ENCODE measurements around the gene RND1. TPM values are rescaled to one million over a fixed set of nuclear protein-coding genes. Genes with fewer than 3 reads are reported as not detected.

Gene RND1
- total RNA-seq, 1 donor from 2014 or later = under 0.01 TPM

- Histone ChIP-seq H3K9ac (ENCODE audit: low read depth in 1 of 3, low read length in 3 of 3) (peak overlapping the region; percentile 38 to 74 (median 47)), H3K27me3 (ENCODE audit: control insufficient read depth in 3 of 3, insufficient read depth in 3 of 3, low read length in 3 of 3) (peaks cover 0 to 10% (median 6%) of the 10 kb centered on the region in 3 donors), H3K27ac (ENCODE audit: low read depth, low read length) (no peak overlapping the region), H3K36me3 (ENCODE audit: control insufficient read depth in 3 of 3, insufficient read depth in 3 of 3, low read length in 3 of 3) (no peaks in the 10 kb centered on the region), H3K4me3 (ENCODE audit: low read length in 3 of 3) (peak overlapping the region in 2 of 3 donors; percentile 31 to 35), H3K9me3 (ENCODE audit: control insufficient read depth in 3 of 3, low read length in 3 of 3) (no peaks in the 10 kb centered on the region), H3K4me1 (ENCODE audit: control insufficient read depth in 3 of 3, insufficient read depth in 3 of 3, low read length in 3 of 3) (peaks cover 0 to 5% (median 3%) of the 10 kb centered on the region in 3 donors)
Measured at GRCh38 chr12:48890657-48891418, 25.2 kb upstream of the RND1 start.

GRCh38 chr12:48889679-48890078, 24.0 kb upstream of the RND1 start:
- no peaks in the 10 kb centered on the region for H3K36me3 ChIP-seq (ENCODE audit: control insufficient read depth in 3 of 3, insufficient read depth in 3 of 3, low read length in 3 of 3)
- H3K9ac ChIP-seq (ENCODE audit: low read depth in 1 of 3, low read length in 3 of 3) = no peak overlapping the region
- no peak overlapping the region for H3K27ac ChIP-seq (ENCODE audit: low read depth, low read length)
- H3K27me3 ChIP-seq (ENCODE audit: control insufficient read depth in 3 of 3, insufficient read depth in 3 of 3, low read length in 3 of 3) = peaks cover 0 to 10% (median 6%) of the 10 kb centered on the region in 3 donors
- H3K4me3 ChIP-seq (ENCODE audit: low read length in 3 of 3) = no peak overlapping the region
- peaks cover 0 to 5% (median 3%) of the 10 kb centered on the region in 3 donors for H3K4me1 ChIP-seq (ENCODE audit: control insufficient read depth in 3 of 3, insufficient read depth in 3 of 3, low read length in 3 of 3)
- H3K9me3 ChIP-seq (ENCODE audit: control insufficient read depth in 3 of 3, low read length in 3 of 3) = no peaks in the 10 kb centered on the region

GRCh38 chr12:48883305-48884161, 17.9 kb upstream of the RND1 start:
- Histone ChIP-seq H3K4me3 (ENCODE audit: low read length in 3 of 3) (no peak overlapping the region), H3K9me3 (ENCODE audit: control insufficient read depth in 3 of 3, low read length in 3 of 3) (no peaks in the 10 kb centered on the region), H3K9ac (ENCODE audit: low read depth in 1 of 3, low read length in 3 of 3) (peak overlapping the region in 1 of 3 donors; percentile 33), H3K36me3 (ENCODE audit: control insufficient read depth in 3 of 3, insufficient read depth in 3 of 3, low read length in 3 of 3) (no peaks in the 10 kb centered on the region), H3K27ac (ENCODE audit: low read depth, low read length) (peak overlapping the region; percentile 50), H3K27me3 (ENCODE audit: control insufficient read depth in 3 of 3, insufficient read depth in 3 of 3, low read length in 3 of 3) (peaks cover 3 to 12% (median 6%) of the 10 kb centered on the region in 3 donors), H3K4me1 (ENCODE audit: control insufficient read depth in 3 of 3, insufficient read depth in 3 of 3, low read length in 3 of 3) (peaks cover 0 to 15% (median 4%) of the 10 kb centered on the region in 3 donors)

- Histone ChIP-seq H3K27me3 (ENCODE audit: control insufficient read depth in 3 of 3, insufficient read depth in 3 of 3, low read length in 3 of 3) (peaks cover 3 to 12% (median 6%) of the 10 kb centered on the region in 3 donors), H3K9me3 (ENCODE audit: control insufficient read depth in 3 of 3, low read length in 3 of 3) (no peaks in the 10 kb centered on the region), H3K27ac (ENCODE audit: low read depth, low read length) (peak overlapping the region; percentile 50), H3K36me3 (ENCODE audit: control insufficient read depth in 3 of 3, insufficient read depth in 3 of 3, low read length in 3 of 3) (no peaks in the 10 kb centered on the region), H3K9ac (ENCODE audit: low read depth in 1 of 3, low read length in 3 of 3) (peak overlapping the region in 2 of 3 donors; percentile 1 to 33), H3K4me1 (ENCODE audit: control insufficient read depth in 3 of 3, insufficient read depth in 3 of 3, low read length in 3 of 3) (peaks cover 0 to 15% (median 4%) of the 10 kb centered on the region in 3 donors), H3K4me3 (ENCODE audit: low read length in 3 of 3) (no peak overlapping the region)
Measured at GRCh38 chr12:48882972-48883304, 17.3 kb upstream of the RND1 start.

GRCh38 chr12:48882315-48882687, 16.6 kb upstream of the RND1 start:
- Histone ChIP-seq H3K4me1 (ENCODE audit: control insufficient read depth in 3 of 3, insufficient read depth in 3 of 3, low read length in 3 of 3) (peaks cover 0 to 15% (median 4%) of the 10 kb centered on the region in 3 donors), H3K9ac (ENCODE audit: low read depth in 1 of 3, low read length in 3 of 3) (peak overlapping the region in 1 of 3 donors; percentile 27), H3K27me3 (ENCODE audit: control insufficient read depth in 3 of 3, insufficient read depth in 3 of 3, low read length in 3 of 3) (peaks cover 3 to 12% (median 6%) of the 10 kb centered on the region in 3 donors), H3K4me3 (ENCODE audit: low read length in 3 of 3) (peak overlapping the region in 2 of 3 donors; percentile 23 to 26), H3K36me3 (ENCODE audit: control insufficient read depth in 3 of 3, insufficient read depth in 3 of 3, low read length in 3 of 3) (no peaks in the 10 kb centered on the region), H3K27ac (ENCODE audit: low read depth, low read length) (peak overlapping the region; percentile 50), H3K9me3 (ENCODE audit: control insufficient read depth in 3 of 3, low read length in 3 of 3) (no peaks in the 10 kb centered on the region)

GRCh38 chr12:48881686-48882314, 16.1 kb upstream of the RND1 start:
- H3K36me3 ChIP-seq (ENCODE audit: control insufficient read depth in 3 of 3, insufficient read depth in 3 of 3, low read length in 3 of 3) = no peaks in the 10 kb centered on the region
- peaks cover 0 to 15% (median 4%) of the 10 kb centered on the region in 3 donors for H3K4me1 ChIP-seq (ENCODE audit: control insufficient read depth in 3 of 3, insufficient read depth in 3 of 3, low read length in 3 of 3)
- peak overlapping the region; percentile 19 for H3K27ac ChIP-seq (ENCODE audit: low read depth, low read length)
- H3K4me3 ChIP-seq (ENCODE audit: low read length in 3 of 3) = peak overlapping the region in 2 of 3 donors; percentile 23 to 26
- H3K9me3 ChIP-seq (ENCODE audit: control insufficient read depth in 3 of 3, low read length in 3 of 3) = no peaks in the 10 kb centered on the region
- H3K9ac ChIP-seq (ENCODE audit: low read depth in 1 of 3, low read length in 3 of 3) = peak overlapping the region in 1 of 3 donors; percentile 27
- peaks cover 3 to 12% (median 6%) of the 10 kb centered on the region in 3 donors for H3K27me3 ChIP-seq (ENCODE audit: control insufficient read depth in 3 of 3, insufficient read depth in 3 of 3, low read length in 3 of 3)

- no peaks in the 10 kb centered on the region for H3K9me3 ChIP-seq (ENCODE audit: control insufficient read depth in 3 of 3, low read length in 3 of 3)
- peaks cover 3 to 12% (median 6%) of the 10 kb centered on the region in 3 donors for H3K27me3 ChIP-seq (ENCODE audit: control insufficient read depth in 3 of 3, insufficient read depth in 3 of 3, low read length in 3 of 3)
- no peaks in the 10 kb centered on the region for H3K36me3 ChIP-seq (ENCODE audit: control insufficient read depth in 3 of 3, insufficient read depth in 3 of 3, low read length in 3 of 3)
- peaks cover 0 to 15% (median 4%) of the 10 kb centered on the region in 3 donors for H3K4me1 ChIP-seq (ENCODE audit: control insufficient read depth in 3 of 3, insufficient read depth in 3 of 3, low read length in 3 of 3)
- H3K27ac ChIP-seq (ENCODE audit: low read depth, low read length) = no peak overlapping the region
- H3K4me3 ChIP-seq (ENCODE audit: low read length in 3 of 3) = no peak overlapping the region
- no peak overlapping the region for H3K9ac ChIP-seq (ENCODE audit: low read depth in 1 of 3, low read length in 3 of 3)
Measured at GRCh38 chr12:48880647-48881046, 15.0 kb upstream of the RND1 start.

- no peaks in the 10 kb centered on the region for H3K9me3 ChIP-seq (ENCODE audit: control insufficient read depth in 3 of 3, low read length in 3 of 3)
- peaks cover 3 to 12% (median 6%) of the 10 kb centered on the region in 3 donors for H3K27me3 ChIP-seq (ENCODE audit: control insufficient read depth in 3 of 3, insufficient read depth in 3 of 3, low read length in 3 of 3)
- no peaks in the 10 kb centered on the region for H3K36me3 ChIP-seq (ENCODE audit: control insufficient read depth in 3 of 3, insufficient read depth in 3 of 3, low read length in 3 of 3)
- no peak overlapping the region for H3K9ac ChIP-seq (ENCODE audit: low read depth in 1 of 3, low read length in 3 of 3)
- H3K4me1 ChIP-seq (ENCODE audit: control insufficient read depth in 3 of 3, insufficient read depth in 3 of 3, low read length in 3 of 3) = peaks cover 0 to 15% (median 4%) of the 10 kb centered on the region in 3 donors
- H3K27ac ChIP-seq (ENCODE audit: low read depth, low read length) = no peak overlapping the region
- H3K4me3 ChIP-seq (ENCODE audit: low read length in 3 of 3) = no peak overlapping the region
Measured at GRCh38 chr12:48878548-48878947, 12.9 kb upstream of the RND1 start.

- Histone ChIP-seq H3K9ac (ENCODE audit: low read depth in 1 of 3, low read length in 3 of 3) (no peak overlapping the region), H3K36me3 (ENCODE audit: control insufficient read depth in 3 of 3, insufficient read depth in 3 of 3, low read length in 3 of 3) (no peaks in the 10 kb centered on the region), H3K4me3 (ENCODE audit: low read length in 3 of 3) (no peak overlapping the region), H3K27me3 (ENCODE audit: control insufficient read depth in 3 of 3, insufficient read depth in 3 of 3, low read length in 3 of 3) (peaks cover 2 to 10% (median 3%) of the 10 kb centered on the region in 3 donors), H3K4me1 (ENCODE audit: control insufficient read depth in 3 of 3, insufficient read depth in 3 of 3, low read length in 3 of 3) (no peaks in the 10 kb centered on the region), H3K9me3 (ENCODE audit: control insufficient read depth in 3 of 3, low read length in 3 of 3) (no peaks in the 10 kb centered on the region), H3K27ac (ENCODE audit: low read depth, low read length) (no peak overlapping the region)
Measured at GRCh38 chr12:48875944-48876515, 10.4 kb upstream of the RND1 start.

Data from skeletal muscle tissue (tissue), 4 donors.